ENCODE data around the gene NCKAP5.
A peak's percentile ranks its signal among the peaks of the same experiment; 100 is the strongest.

The NCKAP5 gene

GRCh38 chr2:132937629-132938028 lies 630.6 kb downstream of the NCKAP5 start:
- H3K4me3 ChIP-seq (ENCODE audit: low read length): no peak overlapping the region
- no peak for DNase-seq (ENCODE audit: low read depth)
- TF ChIP-seq CTCF (IDR thresholded peaks at IDR 0.05; ENCODE audit: insufficient read depth, low read depth, low read length, missing control alignments): no peak

GRCh38 chr2:132936791-132937190 lies 631.5 kb downstream of the NCKAP5 start:
- no peak for DNase-seq (ENCODE audit: low read depth)
- no peak overlapping the region for H3K4me3 ChIP-seq (ENCODE audit: low read length)
- TF ChIP-seq CTCF (IDR thresholded peaks at IDR 0.05; ENCODE audit: insufficient read depth, low read depth, low read length, missing control alignments): no peak

GRCh38 chr2:132936261-132936660 lies 632.0 kb downstream of the NCKAP5 start:
- no peak overlapping the region for H3K4me3 ChIP-seq (ENCODE audit: low read length)
- TF ChIP-seq CTCF (IDR thresholded peaks at IDR 0.05; ENCODE audit: insufficient read depth, low read depth, low read length, missing control alignments): no peak
- no peak for DNase-seq (ENCODE audit: low read depth)

- H3K4me3 ChIP-seq (ENCODE audit: low read length): no peak overlapping the region
- peak; percentile 37 for DNase-seq (ENCODE audit: low read depth)
- TF ChIP-seq CTCF (IDR thresholded peaks at IDR 0.05; ENCODE audit: insufficient read depth, low read depth, low read length, missing control alignments): no peak
These were observed 638.5 kb downstream of the NCKAP5 start for GRCh38 chr2:132929786-132930185.

GRCh38 chr2:132923787-132924186 lies 644.5 kb downstream of the NCKAP5 start:
- no peak overlapping the region for H3K4me3 ChIP-seq (ENCODE audit: low read length)
- no peak for DNase-seq (ENCODE audit: low read depth)
- TF ChIP-seq CTCF (IDR thresholded peaks at IDR 0.05; ENCODE audit: insufficient read depth, low read depth, low read length, missing control alignments): no peak

- DNase-seq (ENCODE audit: low read depth): no peak
- no peak overlapping the region for H3K4me3 ChIP-seq (ENCODE audit: low read length)
- TF ChIP-seq CTCF (IDR thresholded peaks at IDR 0.05; ENCODE audit: insufficient read depth, low read depth, low read length, missing control alignments): no peak
These were observed 652.3 kb downstream of the NCKAP5 start for GRCh38 chr2:132915812-132916549.
